HG03457 (cell line): ENCODE results near the gene PRKAR1B.
"Not testable (repeated sequence)": the region's sequence is repeated elsewhere in the genome, so short reads cannot be mapped to it uniquely, and the experiment has no call there.

ENCODE experiments used
- ATAC-seq: cut with Tn5 transposase; IDR thresholded peaks from one replicate; pipeline ENCODE4 v1.9.1; 2021; ENCODE audit warnings: moderate number of reproducible peaks; ENCODE audit not compliant: unreplicated experiment

The PRKAR1B gene

DNA sequence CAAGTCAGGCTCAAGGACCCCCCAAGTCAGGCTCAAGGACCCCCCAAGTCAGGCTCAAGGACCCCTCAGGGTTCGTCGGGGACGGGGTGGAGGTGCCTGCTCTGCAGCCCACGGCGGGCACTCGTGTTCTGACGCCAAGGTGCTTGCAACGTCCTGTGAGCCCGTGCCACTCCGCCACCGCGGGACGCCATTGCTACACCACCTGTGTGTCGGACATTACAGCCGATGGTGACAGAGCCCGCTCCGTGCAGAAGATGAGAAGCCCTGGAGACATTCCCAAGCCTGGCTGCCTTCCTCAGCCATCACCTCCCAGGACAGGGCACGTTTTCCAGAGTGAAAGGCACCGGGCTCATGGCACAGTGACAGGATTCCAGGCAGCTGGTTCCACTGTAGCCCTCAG, 98.3 kb downstream of the PRKAR1B start:
- ATAC-seq, result no peak

DNA sequence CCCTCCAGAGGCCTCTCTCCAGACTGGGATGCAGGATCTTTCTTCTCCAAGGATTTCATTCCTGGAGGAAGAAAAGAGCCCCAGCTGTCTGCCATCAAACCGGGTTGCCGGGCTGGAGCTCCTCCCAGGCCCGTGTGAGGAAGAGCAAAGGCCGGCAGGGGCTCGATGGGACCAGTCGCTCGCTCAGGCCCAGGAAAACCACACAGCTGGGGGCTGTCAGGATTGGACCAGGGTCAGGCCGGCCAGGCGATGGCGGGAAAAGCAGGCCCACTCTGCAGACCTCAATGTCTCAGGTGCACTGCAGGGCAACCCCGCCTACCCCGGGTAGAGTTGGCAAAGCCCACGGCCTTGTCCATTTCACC, 98.7 kb downstream of the PRKAR1B start:
- no peak for ATAC-seq

DNA sequence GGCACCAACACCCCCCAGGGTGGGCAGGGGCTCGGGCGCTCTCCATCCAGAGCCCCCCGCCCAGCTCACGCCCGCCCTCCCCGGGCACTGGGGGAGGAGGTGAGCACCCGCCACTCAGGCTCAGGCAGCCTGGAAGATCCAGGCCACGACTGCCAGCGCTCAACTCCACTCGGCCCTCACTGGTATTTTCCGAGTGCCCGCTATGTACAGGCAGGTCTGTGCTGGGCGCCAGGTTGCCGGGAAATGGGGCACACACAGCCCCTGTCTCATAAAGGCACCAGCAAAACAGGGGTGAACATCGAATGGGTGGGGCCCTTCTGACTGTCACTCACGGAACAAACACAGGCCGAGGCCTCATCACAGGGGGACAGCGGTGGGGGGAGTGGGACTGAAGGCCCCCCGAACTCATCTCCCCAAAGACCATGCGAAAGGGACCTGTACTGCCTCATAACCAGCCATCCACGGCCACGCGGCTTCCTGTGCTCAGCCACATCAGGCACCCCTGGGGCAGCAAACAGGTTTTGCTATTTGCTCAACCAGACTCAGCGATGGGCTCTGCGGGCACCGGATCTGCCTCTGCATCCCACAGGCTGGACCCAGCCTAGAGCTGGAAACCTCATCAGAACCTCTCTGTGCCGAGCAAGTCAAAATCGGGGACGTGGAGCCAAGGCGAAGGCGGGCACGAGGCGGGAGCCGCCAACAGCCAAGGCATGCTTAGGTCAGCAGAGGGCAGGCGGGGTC, 99.2 kb downstream of the PRKAR1B start:
- ATAC-seq, result no peak

DNA sequence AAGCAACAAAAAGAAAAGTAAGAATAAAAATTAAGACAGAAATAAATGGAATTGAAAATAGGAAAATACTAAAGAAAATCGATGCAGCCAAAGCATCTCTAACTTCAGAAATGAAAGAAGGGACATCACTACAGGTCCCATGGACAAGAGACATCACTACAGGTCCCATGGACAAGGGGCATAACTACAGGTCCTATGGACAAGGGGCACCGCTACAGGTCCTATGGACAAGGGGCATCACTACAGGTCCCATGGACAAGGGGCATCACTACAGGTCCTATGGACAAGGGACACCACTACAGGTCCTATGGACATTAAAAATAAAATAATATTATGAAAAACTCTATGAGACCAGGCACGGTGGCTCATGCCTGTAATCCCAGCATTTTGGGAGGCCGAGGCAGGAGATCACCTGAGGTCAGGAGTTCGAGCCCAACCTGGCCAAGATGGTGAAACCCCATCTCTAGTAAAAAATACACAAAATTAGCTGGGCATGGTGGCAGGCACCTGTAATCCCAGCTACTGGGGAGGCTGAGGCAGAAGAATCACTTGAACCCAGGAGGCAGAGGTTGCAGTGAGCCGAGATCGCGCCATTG, 101.6 kb downstream of the PRKAR1B start:
- ATAC-seq, result no peak

DNA sequence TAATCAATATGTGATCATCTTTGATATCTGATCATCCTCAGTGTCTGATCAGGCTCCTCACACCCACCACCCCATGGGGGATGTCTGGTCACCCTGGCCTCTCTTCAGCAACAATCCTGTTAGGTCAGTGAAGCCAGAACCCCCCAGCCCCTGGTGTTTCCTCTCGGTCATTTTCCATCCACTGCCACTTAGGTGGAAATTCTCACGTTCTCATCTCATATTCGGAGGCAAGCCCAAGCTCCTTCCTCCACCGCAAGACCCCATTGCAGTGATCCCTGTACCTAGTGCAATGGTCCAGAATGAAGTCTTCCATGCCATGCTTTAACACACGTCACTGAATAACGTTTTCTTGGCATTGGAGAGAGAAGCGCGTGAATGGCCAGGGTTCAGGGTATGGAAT, 103.6 kb downstream of the PRKAR1B start:
- no peak for ATAC-seq

DNA sequence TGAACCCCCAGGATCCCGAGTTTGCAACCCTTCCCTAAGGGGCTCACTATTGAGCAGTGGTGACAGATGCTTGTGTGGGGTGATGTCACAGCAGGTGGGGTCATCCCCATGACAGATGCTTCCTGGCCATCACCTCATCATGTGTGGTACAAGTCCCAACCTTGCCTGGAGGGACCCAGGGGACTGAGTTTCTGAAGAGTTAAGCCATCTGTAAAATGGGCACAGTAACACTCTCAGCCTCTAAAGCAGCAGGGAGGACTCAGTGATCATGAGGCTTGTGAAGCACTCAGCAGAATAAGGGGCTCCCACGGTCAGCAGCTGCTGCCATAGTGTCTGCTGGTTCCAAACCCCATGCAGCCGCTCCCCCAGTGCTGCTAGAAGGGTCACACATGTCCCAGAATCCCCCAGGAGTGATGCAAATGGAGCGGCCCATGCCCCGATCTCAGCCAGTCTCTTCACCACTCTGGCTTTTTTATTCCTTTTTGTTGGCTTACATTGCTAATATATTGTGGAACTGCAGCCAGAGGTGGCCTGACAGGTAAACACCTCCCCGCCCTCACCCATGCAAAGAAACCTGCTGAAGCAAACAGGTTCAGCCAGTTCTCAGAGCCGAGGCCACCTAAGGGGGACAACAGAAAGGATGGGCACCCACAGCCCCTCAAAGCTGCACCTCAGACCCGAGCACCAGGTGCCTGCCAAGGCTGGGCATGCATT, 105.4 kb downstream of the PRKAR1B start:
- no peak for ATAC-seq

DNA sequence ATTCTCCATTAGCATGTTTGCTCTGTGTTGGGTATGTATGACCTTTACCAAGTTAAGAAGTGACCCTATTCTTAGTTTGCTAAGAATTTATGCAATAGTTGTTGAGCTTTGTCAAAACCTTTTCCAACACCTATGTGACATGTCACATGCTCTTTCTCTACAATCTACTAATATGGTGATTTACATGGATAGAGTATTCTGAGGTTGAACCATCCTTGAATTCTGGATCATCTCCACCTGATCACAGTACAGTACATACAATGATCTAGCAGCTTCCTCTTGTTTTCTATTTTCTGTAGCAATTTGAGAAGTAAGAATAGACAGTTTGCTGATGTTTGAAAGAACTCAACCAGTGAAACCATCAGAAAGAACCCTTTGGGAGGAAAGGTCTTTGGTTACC, 106.2 kb downstream of the PRKAR1B start:
- no peak for ATAC-seq

DNA sequence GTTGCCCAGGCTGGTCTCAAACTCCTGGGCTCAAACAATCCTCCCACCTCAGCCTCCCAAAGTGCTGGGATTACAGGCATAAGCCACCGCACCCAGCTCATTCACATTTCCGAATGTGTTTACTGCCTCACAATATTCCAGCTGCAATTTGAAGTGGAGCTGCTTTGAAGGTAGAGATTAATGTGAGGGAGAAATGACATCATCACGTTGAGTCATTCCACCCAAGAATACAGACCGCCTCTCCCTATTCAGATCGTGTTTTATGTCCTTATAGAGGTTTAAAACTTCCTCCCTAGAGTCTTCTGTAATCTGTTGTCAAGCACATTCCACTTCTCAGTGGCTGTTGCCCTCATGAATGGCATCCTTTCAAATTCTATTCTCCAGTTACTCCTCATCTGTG, 107.0 kb downstream of the PRKAR1B start:
- no peak for ATAC-seq

DNA sequence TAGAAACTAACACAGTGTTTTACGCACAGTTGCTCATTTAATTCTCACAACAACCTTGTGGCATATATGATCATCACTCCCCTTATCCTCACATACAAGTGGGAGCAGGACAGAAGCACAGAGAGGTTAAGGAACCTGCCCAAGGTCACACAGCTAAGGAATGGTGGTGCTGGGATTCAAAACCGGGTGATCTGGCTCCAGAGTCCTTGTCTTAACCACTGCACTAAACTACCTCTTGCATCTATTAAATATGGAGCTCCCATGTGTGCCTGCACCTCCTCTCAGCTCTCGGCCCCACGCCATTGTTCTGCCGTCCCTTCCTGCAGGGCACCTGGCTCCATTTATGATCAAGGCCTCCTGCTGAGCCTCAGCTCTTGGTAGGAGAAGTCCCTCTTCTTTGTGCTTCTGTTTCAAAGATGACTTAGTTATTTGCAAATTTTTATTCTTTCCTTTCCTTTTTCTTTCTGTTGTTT, 107.7 kb downstream of the PRKAR1B start:
- ATAC-seq, result no peak

DNA sequence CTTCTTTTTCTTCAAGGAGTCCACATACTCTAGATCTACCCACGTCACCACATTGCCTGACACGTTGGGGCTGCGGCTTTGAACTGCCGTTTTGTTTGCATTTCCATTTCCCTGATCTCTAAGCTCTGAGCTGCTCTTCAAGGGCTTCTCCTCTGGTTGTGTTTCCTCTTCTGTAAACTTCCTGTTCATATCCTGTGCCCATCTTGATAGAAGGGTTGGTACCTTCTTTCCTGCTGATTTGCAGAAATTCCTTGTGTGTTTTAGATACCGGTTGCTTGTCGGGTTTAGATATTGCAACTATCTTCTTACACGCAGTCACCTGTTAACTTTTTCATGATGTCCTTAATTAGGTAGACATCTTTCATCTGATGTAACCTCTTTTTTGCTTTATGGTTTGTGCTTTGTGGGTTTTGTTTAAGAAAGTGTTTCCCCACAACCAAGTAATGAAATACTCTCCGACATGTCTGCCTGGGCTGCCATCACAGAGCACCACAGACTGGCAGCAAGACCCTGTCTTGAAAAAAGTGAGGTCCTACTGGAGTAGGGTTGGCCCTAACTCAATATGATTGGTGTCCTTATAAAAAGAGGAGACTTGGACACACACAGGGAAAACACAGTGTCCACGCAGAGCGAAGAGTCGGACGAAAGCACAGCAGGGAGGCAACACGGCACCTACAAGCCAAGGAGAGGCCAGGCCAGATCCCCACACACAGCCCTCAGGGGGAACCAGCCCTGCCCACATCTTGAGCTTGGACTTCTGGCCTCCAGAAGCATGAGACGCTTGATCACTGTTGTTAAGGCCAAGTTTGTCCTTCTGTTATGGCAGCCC, 108.3 kb downstream of the PRKAR1B start:
- no peak for ATAC-seq

DNA sequence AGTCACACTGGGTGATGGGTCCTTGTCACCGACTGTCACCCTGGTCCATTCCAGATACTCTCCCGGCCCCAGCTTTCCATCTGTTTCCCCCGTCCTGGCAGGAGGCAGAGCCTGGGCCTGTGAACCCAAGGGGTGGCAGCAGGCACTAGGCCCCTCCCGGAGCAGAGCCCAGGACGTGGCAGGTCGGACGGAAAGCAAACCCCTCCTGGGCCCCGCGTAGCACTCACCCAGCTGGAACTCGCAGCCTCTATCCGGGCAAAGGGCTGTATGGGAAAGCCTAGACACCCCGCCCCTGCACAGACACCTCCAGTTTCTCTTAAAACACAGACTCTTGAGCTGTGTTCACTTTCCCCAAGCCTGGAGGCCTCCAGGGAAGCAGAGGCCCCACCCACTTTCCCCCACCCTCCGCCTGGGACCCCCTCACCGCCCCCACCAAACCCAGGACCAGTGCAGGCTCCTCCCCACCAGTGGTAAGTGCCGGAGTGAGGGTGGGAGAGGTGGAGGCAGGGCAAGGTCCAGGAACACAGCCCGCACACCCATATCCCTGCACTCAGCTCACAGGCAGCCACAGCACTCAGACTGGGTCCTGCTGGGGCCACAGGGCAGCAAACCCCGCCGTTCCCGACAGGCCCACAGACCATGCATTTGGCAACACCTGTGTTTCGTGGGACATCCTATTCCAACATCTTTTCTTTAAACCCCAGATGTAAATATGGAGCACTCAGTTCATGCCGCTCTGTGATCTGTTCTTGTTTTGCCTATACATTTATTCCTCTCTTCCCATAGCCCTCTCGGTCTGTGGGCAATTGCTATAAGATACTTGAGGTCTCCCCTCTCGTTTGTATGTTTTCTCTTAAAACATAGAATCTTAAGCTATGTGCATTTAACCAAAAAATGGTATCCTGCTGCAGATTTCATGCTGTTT, 109.2 kb downstream of the PRKAR1B start:
- no peak for ATAC-seq

DNA sequence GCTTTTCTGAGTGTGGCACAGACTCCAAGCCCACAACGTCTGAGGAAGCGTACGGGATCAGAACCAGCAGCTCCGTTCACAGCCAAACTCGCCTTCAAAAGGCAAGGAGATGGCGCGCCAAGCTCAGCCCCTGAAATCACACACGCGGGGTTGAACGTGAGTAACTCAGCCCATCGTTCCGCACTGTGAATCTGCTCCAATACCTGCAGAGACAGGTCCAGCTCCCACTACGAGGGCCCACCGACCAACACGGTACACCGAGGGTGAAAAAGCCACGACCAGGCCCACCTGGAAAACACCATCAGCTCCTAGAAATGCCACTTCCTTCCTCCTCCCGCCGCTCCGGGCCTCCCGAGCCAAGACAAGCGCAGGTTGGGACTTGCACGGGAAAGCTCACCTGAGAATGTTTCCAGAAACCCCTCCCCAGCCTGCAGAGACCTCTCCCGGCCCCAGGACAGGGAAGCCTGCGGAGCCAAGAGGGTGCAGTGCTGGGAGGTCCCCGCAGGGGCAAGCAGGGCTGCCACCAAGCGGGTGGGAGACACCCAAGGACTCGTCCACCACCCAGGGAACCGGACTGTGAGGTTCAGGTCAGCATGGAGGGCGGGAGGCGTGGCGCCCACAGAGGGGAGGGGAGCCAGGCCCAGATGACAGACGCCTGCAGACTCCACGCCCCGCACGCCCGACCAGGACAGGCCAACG, 113.5 kb downstream of the PRKAR1B start:
- no peak for ATAC-seq

DNA sequence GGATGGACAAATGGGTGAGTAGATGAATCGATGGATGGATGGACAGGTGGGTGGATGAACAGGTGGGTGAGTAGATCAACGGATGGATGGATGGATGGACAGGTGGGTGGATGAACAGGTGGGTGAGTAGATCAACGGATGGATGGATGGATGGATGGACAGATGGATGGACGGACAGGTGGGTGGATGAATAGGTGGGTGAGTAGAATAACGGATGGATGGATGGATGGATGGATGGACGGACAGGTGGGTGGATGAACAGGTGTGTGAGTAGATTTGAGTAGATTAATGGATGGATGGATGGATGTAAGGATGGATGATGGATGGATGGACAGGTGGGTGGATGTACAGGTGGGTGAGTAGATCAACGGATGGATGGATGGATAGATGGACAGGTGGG, 115.2 kb downstream of the PRKAR1B start:
- ATAC-seq, result not testable (repeated sequence)

DNA sequence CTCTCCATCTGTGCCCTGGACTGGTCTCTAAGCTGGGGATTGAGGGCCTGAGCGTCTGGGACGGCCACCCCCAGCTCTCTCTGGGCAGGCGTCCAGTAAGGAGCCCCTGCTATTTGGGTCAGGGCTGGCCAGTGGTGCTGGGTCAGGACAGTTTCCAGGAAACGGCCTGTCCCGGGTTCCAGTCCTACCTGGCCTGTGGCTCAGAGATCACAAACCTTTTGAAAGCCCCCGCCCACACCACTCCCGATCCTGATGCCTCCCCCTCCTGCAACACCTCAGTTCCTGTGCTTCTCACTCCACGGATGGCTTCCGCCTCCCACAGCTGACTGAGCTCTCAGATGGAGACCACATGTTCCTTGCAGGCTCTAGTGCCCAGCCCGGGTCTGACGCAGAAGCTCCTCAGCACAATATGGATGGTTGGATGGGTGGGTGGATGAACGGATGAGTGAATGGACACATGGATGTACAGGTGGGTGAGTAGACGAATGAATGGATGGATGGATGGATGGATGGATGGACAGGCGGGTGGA, 115.7 kb downstream of the PRKAR1B start:
- no peak for ATAC-seq

DNA sequence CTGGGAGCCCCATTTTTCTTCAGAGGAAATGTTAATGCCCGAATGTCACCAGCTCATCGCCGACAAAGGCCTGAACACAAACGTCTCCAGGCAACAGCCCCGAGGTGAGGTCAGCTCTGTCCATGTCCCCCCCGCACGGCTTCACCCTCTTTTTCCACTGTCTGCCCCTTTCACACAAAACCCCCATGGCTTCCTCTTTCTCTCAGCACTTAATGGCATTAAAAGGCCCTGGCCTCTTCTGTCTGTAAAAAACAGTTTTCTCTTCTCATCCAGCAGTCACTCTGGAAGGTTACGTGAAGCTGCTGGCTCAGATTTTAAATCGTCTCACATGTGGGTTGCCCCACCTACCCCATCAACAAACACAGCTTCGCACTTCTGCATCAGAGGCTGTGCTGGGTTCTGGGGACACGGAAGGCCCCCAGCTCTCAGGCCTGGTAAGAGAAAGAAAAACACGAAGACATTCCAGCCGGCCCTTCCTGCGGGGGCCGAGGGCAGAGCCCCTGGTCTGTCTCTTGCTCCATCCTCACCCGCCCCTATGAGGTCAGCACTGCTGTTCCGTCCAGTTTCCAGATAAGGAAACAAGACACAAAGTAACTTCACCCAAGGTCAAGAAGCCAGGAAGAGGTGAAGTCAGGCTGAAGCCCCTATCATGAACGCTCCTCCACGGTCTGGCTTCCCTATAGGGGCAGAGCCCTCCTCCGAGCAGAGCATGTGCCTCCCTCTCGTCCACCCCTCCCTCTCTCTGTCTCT, 116.4 kb downstream of the PRKAR1B start:
- no peak for ATAC-seq

DNA sequence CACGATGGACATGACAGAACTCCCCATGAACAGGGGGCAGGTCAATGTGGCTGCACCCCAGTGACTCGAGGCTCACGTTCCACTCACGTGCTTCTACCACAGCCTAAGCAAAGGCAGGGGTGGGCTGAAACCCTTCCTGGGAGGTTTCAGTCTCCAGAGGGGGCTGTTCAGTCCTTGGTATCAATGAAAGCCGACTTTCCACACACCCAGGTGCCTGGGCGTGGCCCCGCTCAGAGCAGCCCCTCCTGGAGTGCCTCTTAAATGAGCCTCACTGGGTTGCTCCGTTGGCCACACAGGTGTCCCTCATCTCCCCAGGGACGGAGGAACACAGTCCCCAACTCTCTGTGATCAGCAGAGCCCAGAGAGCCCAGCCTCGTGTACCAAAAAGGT, 116.9 kb downstream of the PRKAR1B start:
- no peak for ATAC-seq

DNA sequence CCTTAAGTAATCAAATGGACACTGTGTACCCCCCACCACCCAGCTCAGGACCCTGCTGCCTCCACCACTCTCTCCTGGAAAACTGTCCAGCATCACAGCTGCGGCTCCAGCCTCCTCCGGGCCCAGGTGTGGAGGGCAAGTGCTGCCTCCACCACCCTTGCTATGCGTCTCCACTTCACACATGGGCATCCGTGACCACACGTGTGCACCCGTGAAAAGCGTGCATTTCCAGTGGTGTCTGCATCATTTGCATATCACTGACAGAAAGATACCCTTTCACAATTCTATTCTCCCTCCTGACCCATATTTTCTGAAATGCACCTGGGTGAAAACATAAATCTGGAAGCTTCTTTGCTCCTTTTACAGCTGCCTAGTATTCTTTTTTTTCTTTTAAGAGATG, 117.7 kb downstream of the PRKAR1B start:
- no peak for ATAC-seq

DNA sequence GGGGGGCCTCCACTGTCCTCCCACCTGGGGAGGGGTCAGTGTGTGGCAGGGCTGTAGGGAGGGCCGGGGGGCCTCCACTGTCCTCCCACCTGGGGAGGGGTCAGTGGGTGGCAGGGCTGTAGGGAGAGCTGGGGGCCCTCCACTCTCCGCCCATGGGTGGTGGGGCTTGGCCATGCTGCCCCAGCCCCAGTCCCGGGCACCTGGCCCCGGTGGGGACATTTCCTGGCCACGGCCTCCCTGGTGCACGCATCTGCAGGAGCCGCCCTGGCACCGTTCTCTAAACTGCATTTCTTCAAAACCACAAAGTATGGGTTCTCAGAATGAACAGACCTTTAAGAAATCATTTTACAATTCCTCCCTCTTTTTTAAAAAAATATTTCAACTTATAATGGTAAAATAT, 118.1 kb downstream of the PRKAR1B start:
- no peak for ATAC-seq

DNA sequence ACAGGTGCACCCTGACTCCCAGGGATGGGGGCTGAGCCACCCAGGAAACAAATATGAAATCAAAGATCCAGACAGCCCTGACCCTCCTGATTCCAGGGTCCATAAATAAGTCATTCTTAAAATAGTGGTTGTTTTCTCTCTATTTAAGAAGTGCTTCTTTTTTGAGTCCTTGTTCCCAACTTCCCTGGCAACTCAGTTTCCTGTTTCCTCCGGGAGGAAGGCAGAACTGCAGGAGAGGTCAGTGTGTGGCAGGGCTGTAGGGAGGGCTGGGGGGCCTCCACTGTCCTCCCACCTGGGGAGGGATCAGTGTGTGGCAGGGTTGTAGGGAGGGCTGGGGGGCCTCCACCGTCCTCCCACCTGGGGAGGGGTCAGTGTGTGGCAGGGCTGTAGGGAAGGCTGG, 118.7 kb downstream of the PRKAR1B start:
- ATAC-seq, result no peak
